Liver (tissue), 9 donors: ENCODE measurements around the gene SESN1. TPM values are rescaled to one million over a fixed set of nuclear protein-coding genes. Genes with fewer than 3 reads are reported as not detected.

Source experiments
- DNase-seq: peaks from one replicate; pipeline ENCODE4 v3.0.0-alpha.2; 2017; ENCODE audit warnings: low spot score
- H3K27ac ChIP-seq, 2 donors: one replicate each; pipeline ENCODE4 v1.7.0; 2013; ENCODE audit warnings: inconsistent platforms in 2 of 2, low read length in 2 of 2, control low read depth in 1 of 2, low read depth in 1 of 2, mild to moderate bottlenecking in 1 of 2
- H3K27me3 ChIP-seq, 4 donors: one replicate each; pipeline versions ENCODE4 v1.6.1 to v1.7.0; 2013; ENCODE audit warnings: low read length in 3 of 4, inconsistent platforms in 1 of 4, mild to moderate bottlenecking in 1 of 4, moderate library complexity in 1 of 4; ENCODE audit not compliant: control insufficient read depth in 4 of 4, insufficient read depth in 4 of 4
- H3K36me3 ChIP-seq, 4 donors: one replicate each; pipeline versions ENCODE4 v1.6.1 to v1.7.0; 2013; ENCODE audit warnings: low read length in 3 of 4, mild to moderate bottlenecking in 3 of 4, low read depth in 1 of 4, moderate library complexity in 1 of 4; ENCODE audit not compliant: control insufficient read depth in 4 of 4, insufficient read depth in 3 of 4
- H3K4me1 ChIP-seq, 4 donors: one replicate each; pipeline versions ENCODE4 v1.6.1 to v1.7.0; 2013; ENCODE audit warnings: low read length in 3 of 4, mild to moderate bottlenecking in 3 of 4, moderate library complexity in 1 of 4; ENCODE audit not compliant: control insufficient read depth in 4 of 4, insufficient read depth in 4 of 4
- H3K4me3 ChIP-seq, 3 donors: one replicate each; pipeline versions ENCODE4 v1.6.1 to v1.7.0; 2013; ENCODE audit warnings: low read length in 3 of 3, control low read depth in 1 of 3, low read depth in 1 of 3, mild to moderate bottlenecking in 1 of 3
- H3K9ac ChIP-seq, 2 donors: one replicate each; pipeline ENCODE4 v1.7.0; 2013; ENCODE audit warnings: low read length in 2 of 2, mild to moderate bottlenecking in 2 of 2, moderate library complexity in 2 of 2, control low read depth in 1 of 2, low read depth in 1 of 2
- H3K9me3 ChIP-seq, 4 donors: one replicate each; pipeline versions ENCODE4 v1.6.1 to v1.7.0; 2013; ENCODE audit warnings: low read length in 3 of 4; ENCODE audit not compliant: control insufficient read depth in 4 of 4
- ATF3 ChIP-seq: IDR thresholded peaks from 2 replicates; pipeline ENCODE4 v1.6.1; 2016; ENCODE audit warnings: antibody characterized with exemption
- EGR1 ChIP-seq, 2 donors: IDR thresholded peaks; 2 replicates each; pipeline ENCODE4 v1.6.1; 2016 to 2018; ENCODE audit warnings: antibody characterized with exemption in 2 of 2, low read depth in 2 of 2
- FOXA1 ChIP-seq: IDR thresholded peaks from 2 replicates; pipeline ENCODE4 v1.6.1; 2016; ENCODE audit warnings: antibody characterized with exemption
- FOXA2 ChIP-seq: IDR thresholded peaks from 2 replicates; pipeline ENCODE4 v1.6.1; 2016; ENCODE audit warnings: antibody characterized with exemption
- GABPA ChIP-seq, 2 donors: IDR thresholded peaks in 1 of 2; conservative IDR thresholded peaks in 1 of 2; 2 replicates each; pipeline ENCODE4 v1.6.1; 2016; ENCODE audit warnings: antibody characterized with exemption in 2 of 2, mild to moderate bottlenecking in 1 of 2, moderate library complexity in 1 of 2
- HNF4A ChIP-seq, 2 donors: conservative IDR thresholded peaks; 2 replicates each; pipeline ENCODE4 v1.6.1; 2016; ENCODE audit warnings: antibody characterized with exemption in 2 of 2, mild to moderate bottlenecking in 2 of 2
- HNF4G ChIP-seq: IDR thresholded peaks from 2 replicates; pipeline ENCODE4 v1.6.1; 2016; ENCODE audit warnings: antibody characterized with exemption
- JUND ChIP-seq, 2 donors: IDR thresholded peaks; 2 replicates each; pipeline ENCODE4 v1.6.1; 2016; ENCODE audit warnings: antibody characterized with exemption in 2 of 2
- MAX ChIP-seq: IDR thresholded peaks from 2 replicates; pipeline ENCODE4 v1.6.1; 2016; ENCODE audit warnings: antibody characterized with exemption
- NR2F2 ChIP-seq: IDR thresholded peaks from 2 replicates; pipeline ENCODE4 v1.6.1; 2016; ENCODE audit warnings: antibody characterized with exemption
- RAD21 ChIP-seq, 2 donors: IDR thresholded peaks; 2 replicates each; pipeline ENCODE4 v1.6.1; 2016; ENCODE audit warnings: antibody characterized with exemption in 2 of 2, mild to moderate bottlenecking in 2 of 2
- REST ChIP-seq: IDR thresholded peaks from 2 replicates; pipeline ENCODE4 v1.6.1; 2016; ENCODE audit warnings: antibody characterized with exemption, mild to moderate bottlenecking
- RXRA ChIP-seq, 2 donors: IDR thresholded peaks; 2 replicates each; pipeline ENCODE4 v1.6.1; 2017 to 2018; ENCODE audit warnings: antibody characterized with exemption in 2 of 2, mild to moderate bottlenecking in 1 of 2
- TAF1 ChIP-seq: conservative IDR thresholded peaks from 2 replicates; pipeline ENCODE4 v1.6.1; 2016; ENCODE audit warnings: antibody characterized with exemption, mild to moderate bottlenecking
- YY1 ChIP-seq: IDR thresholded peaks from 2 replicates; pipeline ENCODE4 v1.6.1; 2016; ENCODE audit warnings: antibody characterized with exemption, mild to moderate bottlenecking
- ZBTB33 ChIP-seq: IDR thresholded peaks from 2 replicates; pipeline ENCODE4 v1.6.1; 2016; ENCODE audit warnings: antibody characterized with exemption
- WGBS: extraction: QIAGEN DNeasy Blood & Tissue Kit; methylation state at CpG from one replicate; pipeline ENCODE4 v1.1.7; 2013; 5-methylcytosine and 5-hydroxymethylcytosine counted together
- polyA plus RNA-seq, 2 donors: library from polyadenylated mRNA; stranded (reverse) in 1 of 2; unstranded in 1 of 2; fragments of 200-250 nt in 1 of 2; fragments of >200 nt in 1 of 2; fragmentation: Nextera tagmentation in 1 of 2; extraction: Ambion mirVana in 1 of 2; gene quantifications; one replicate each; pipeline versions ENCODE4 v1.2.1 to v1.2.3, GENCODE V29; 2013 to 2015
- total RNA-seq, 2 donors: library from RNA; depleted of rRNA; stranded (reverse); fragments of >200 nt; gene quantifications; one replicate each; pipeline ENCODE4 v1.2.3, GENCODE V29; 2014
- TF ChIP-seq, protein P1 (sequence below): fragments of 150-350 bp; IDR thresholded peaks from 2 replicates; pipeline ENCODE4 v1.5.1; 2017; ENCODE audit warnings: improper control_type of control experiment, low read depth, low read length; ENCODE audit not compliant: missing input control
- donor health status: healthy.
- donor health status: healthy.
- donor health status: healthy.
- donor health status: healthy.
- donor health status: healthy.

Gene SESN1
- total and polyA plus RNA-seq, 4 donors, result 6.2 to 17.0 (median 11.0) TPM

GRCh38 chr6:109062767-109063352 lies 31.8 kb downstream of the SESN1 start:
- TF ChIP-seq NR2F2 (no peak), JUND (IDR thresholded peaks at IDR 0.05) (no peak), FOXA2 (no peak), REST (no peak), MAX (no peak), GABPA (IDR thresholded peaks at IDR 0.05 in 1 of 2, conservative IDR thresholded peaks at IDR 0.05 in 1 of 2) (no peak), ZBTB33 (no peak), YY1 (no peak), RAD21 (IDR thresholded peaks at IDR 0.05) (no peak), FOXA1 (no peak)
- TF ChIP-seq, protein P1, sequence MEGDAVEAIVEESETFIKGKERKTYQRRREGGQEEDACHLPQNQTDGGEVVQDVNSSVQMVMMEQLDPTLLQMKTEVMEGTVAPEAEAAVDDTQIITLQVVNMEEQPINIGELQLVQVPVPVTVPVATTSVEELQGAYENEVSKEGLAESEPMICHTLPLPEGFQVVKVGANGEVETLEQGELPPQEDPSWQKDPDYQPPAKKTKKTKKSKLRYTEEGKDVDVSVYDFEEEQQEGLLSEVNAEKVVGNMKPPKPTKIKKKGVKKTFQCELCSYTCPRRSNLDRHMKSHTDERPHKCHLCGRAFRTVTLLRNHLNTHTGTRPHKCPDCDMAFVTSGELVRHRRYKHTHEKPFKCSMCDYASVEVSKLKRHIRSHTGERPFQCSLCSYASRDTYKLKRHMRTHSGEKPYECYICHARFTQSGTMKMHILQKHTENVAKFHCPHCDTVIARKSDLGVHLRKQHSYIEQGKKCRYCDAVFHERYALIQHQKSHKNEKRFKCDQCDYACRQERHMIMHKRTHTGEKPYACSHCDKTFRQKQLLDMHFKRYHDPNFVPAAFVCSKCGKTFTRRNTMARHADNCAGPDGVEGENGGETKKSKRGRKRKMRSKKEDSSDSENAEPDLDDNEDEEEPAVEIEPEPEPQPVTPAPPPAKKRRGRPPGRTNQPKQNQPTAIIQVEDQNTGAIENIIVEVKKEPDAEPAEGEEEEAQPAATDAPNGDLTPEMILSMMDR, result no peak
- DNase-seq, result no peak
- no peak overlapping the region for H3K9ac ChIP-seq
- H3K4me3 ChIP-seq, result no peak overlapping the region
- H3K27ac ChIP-seq, result no peak overlapping the region
- peaks cover 3 to 15% (median 7%) of the 10 kb centered on the region in 4 donors for H3K4me1 ChIP-seq
- 82% methylated on average over 4 of the region's 4 CpGs for WGBS
- no peaks in the 10 kb centered on the region for H3K27me3 ChIP-seq
- no peaks in the 10 kb centered on the region for H3K36me3 ChIP-seq
- no peaks in the 10 kb centered on the region for H3K9me3 ChIP-seq

DNA sequence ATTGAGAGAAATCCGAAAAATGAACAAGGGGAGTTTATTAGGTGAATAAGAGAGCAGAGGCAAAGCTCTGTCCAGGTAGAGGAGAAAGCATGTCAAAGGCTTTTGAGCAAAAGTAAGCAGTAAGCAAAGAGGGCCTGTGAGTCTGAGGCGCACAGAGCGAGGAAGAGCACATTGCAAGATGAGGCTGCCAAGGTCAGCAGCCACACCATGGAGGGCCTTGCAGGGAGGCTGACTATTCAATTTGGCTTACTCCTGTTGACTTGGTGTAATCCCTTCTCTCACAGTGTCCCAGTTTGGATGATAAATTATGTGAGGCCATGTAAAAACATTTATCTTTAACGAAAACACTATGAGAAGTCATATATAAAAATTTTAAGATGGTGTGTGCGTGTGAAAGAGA lies 32.4 kb downstream of the SESN1 start:
- H3K4me1 ChIP-seq, result peaks cover 3 to 15% (median 7%) of the 10 kb centered on the region in 4 donors
- WGBS, result 91% methylated on average over 5 of the region's 5 CpGs
- H3K9me3 ChIP-seq, result no peaks in the 10 kb centered on the region
- H3K36me3 ChIP-seq, result no peaks in the 10 kb centered on the region
- no peaks in the 10 kb centered on the region for H3K27me3 ChIP-seq
- no peak overlapping the region for H3K9ac ChIP-seq
- no peak for DNase-seq
- H3K4me3 ChIP-seq, result no peak overlapping the region
- H3K27ac ChIP-seq, result no peak overlapping the region
- TF ChIP-seq ATF3 (no peak), JUND (IDR thresholded peaks at IDR 0.05) (no peak), HNF4G (no peak), ZBTB33 (no peak), NR2F2 (no peak), FOXA2 (no peak), RAD21 (IDR thresholded peaks at IDR 0.05) (no peak), FOXA1 (no peak), HNF4A (conservative IDR thresholded peaks at IDR 0.05) (no peak), MAX (no peak), RXRA (IDR thresholded peaks at IDR 0.05) (no peak), YY1 (no peak), EGR1 (IDR thresholded peaks at IDR 0.05; ENCODE audit: low read depth in 2 of 2) (no peak), TAF1 (no peak)
- TF ChIP-seq, protein P1, result no peak
